ENCODE data around the gene KIF1A. TPM values are rescaled to one million over a fixed set of nuclear protein-coding genes. Genes with fewer than 3 reads are reported as not detected.
"Not testable (repeated sequence)": the region's sequence is repeated elsewhere in the genome, so short reads cannot be mapped to it uniquely, and the experiment has no call there.

The KIF1A gene
- total RNA-seq, 1 experiment from 2014 or later, result not detected

GRCh38 chr2:240848900-240849680, 29.1 kb upstream of the KIF1A start:
- no peaks in the 10 kb centered on the region for H3K79me2 ChIP-seq (ENCODE audit: low read length)
- TF ChIP-seq CTCF (conservative IDR thresholded peaks at IDR 0.05; ENCODE audit: low read depth, low read length) (no peak), EZH2 (IDR thresholded peaks at IDR 0.05; ENCODE audit: low read length, unreplicated experiment) (no peak), EZH2phosphoT487 (IDR thresholded peaks at IDR 0.05; ENCODE audit: borderline replicate concordance, low read length) (no peak)
- peaks cover 8% of the 10 kb centered on the region for H3K27me3 ChIP-seq (ENCODE audit: low read length)
- ATAC-seq (no peak), DNase-seq (no peak)
- no peak overlapping the region for H3K9ac ChIP-seq (ENCODE audit: low read length)
- no peak overlapping the region for H3K4me3 ChIP-seq (ENCODE audit: low read length)
- CTCF ChIA-PET, result interaction anchor here (0.5 kb wide), 1 partner anchor 335 kb away, joined by 3 read pairs; no protein-coding TSS in a partner anchor
- POLR2A ChIA-PET (ENCODE audit: unreplicated experiment), result no interaction called here
- H3K36me3 ChIP-seq (ENCODE audit: low read depth, low read length), result no peaks in the 10 kb centered on the region
- H4K20me1 ChIP-seq (ENCODE audit: low read length), result no peaks in the 10 kb centered on the region
- no peaks in the 10 kb centered on the region; the same call in 1 of the 2 replicates for H3K9me3 ChIP-seq (ENCODE audit: low read length)
- no peaks in the 10 kb centered on the region for H3F3A ChIP-seq (ENCODE audit: low read length, unreplicated experiment)
- H3K4me1 ChIP-seq (ENCODE audit: insufficient read depth, low read length), result no peaks in the 10 kb centered on the region
- H3K4me2 ChIP-seq (ENCODE audit: low read length), result no peak overlapping the region
- intact Hi-C loops (cut with micrococcal nuclease), result no loop called here
- BruUV-seq (replicated peaks), result no TSS peak
- no peak overlapping the region for H3K27ac ChIP-seq (ENCODE audit: low read length)
- no peak overlapping the region for H2AFZ ChIP-seq (ENCODE audit: low read length)
- H3K9me2 ChIP-seq (replicated peaks; ENCODE audit: low read length), result no peaks in the 10 kb centered on the region

- TF ChIP-seq EZH2phosphoT487 (IDR thresholded peaks at IDR 0.05; ENCODE audit: borderline replicate concordance, low read length) (no peak), EZH2 (IDR thresholded peaks at IDR 0.05; ENCODE audit: low read length, unreplicated experiment) (no peak), CTCF (conservative IDR thresholded peaks at IDR 0.05; ENCODE audit: low read depth, low read length) (no peak)
- BruUV-seq (replicated peaks), result no TSS peak
- Histone ChIP-seq H3K27ac (ENCODE audit: low read length) (no peak overlapping the region), H3K4me1 (ENCODE audit: insufficient read depth, low read length) (no peaks in the 10 kb centered on the region), H3K4me2 (ENCODE audit: low read length) (no peak overlapping the region), H3K27me3 (ENCODE audit: low read length) (peaks cover 16% of the 10 kb centered on the region), H4K20me1 (ENCODE audit: low read length) (no peaks in the 10 kb centered on the region), H2AFZ (ENCODE audit: low read length) (no peak overlapping the region), H3F3A (ENCODE audit: low read length, unreplicated experiment) (no peaks in the 10 kb centered on the region), H3K36me3 (ENCODE audit: low read depth, low read length) (no peaks in the 10 kb centered on the region), H3K79me2 (ENCODE audit: low read length) (no peaks in the 10 kb centered on the region), H3K9me2 (replicated peaks; ENCODE audit: low read length) (no peaks in the 10 kb centered on the region), H3K9me3 (ENCODE audit: low read length) (no peaks in the 10 kb centered on the region), H3K4me3 (ENCODE audit: low read length) (no peak overlapping the region), H3K9ac (ENCODE audit: low read length) (no peak overlapping the region)
- ATAC-seq (no peak), DNase-seq (no peak)
- ChIA-PET POLR2A (ENCODE audit: unreplicated experiment) (no interaction called here), CTCF (no interaction called here)
- intact Hi-C loops (cut with micrococcal nuclease), result no loop called here
These were observed 27.8 kb upstream of the KIF1A start for GRCh38 chr2:240847817-240848216.

GRCh38 chr2:240846873-240847595, 27.0 kb upstream of the KIF1A start:
- Histone ChIP-seq H3K4me2 (ENCODE audit: low read length) (no peak overlapping the region), H3K79me2 (ENCODE audit: low read length) (no peaks in the 10 kb centered on the region), H3K9me2 (replicated peaks; ENCODE audit: low read length) (no peaks in the 10 kb centered on the region), H3K27me3 (ENCODE audit: low read length) (peaks cover 16% of the 10 kb centered on the region), H2AFZ (ENCODE audit: low read length) (no peak overlapping the region), H3K9ac (ENCODE audit: low read length) (no peak overlapping the region), H3K4me1 (ENCODE audit: insufficient read depth, low read length) (no peaks in the 10 kb centered on the region), H3K27ac (ENCODE audit: low read length) (no peak overlapping the region), H3F3A (ENCODE audit: low read length, unreplicated experiment) (no peaks in the 10 kb centered on the region), H3K4me3 (ENCODE audit: low read length) (no peak overlapping the region), H3K36me3 (ENCODE audit: low read depth, low read length) (no peaks in the 10 kb centered on the region), H3K9me3 (ENCODE audit: low read length) (no peaks in the 10 kb centered on the region), H4K20me1 (ENCODE audit: low read length) (no peaks in the 10 kb centered on the region)
- no TSS peak for BruUV-seq (replicated peaks)
- intact Hi-C loops (cut with micrococcal nuclease), result no loop called here
- DNase-seq (no peak), ATAC-seq (no peak)
- CTCF ChIA-PET, result no interaction called here
- POLR2A ChIA-PET (ENCODE audit: unreplicated experiment), result no interaction called here
- TF ChIP-seq EZH2phosphoT487 (IDR thresholded peaks at IDR 0.05; ENCODE audit: borderline replicate concordance, low read length) (no peak), CTCF (conservative IDR thresholded peaks at IDR 0.05; ENCODE audit: low read depth, low read length) (no peak)

GRCh38 chr2:240846309-240846708, 26.3 kb upstream of the KIF1A start:
- CTCF ChIA-PET; POLR2A ChIA-PET (ENCODE audit: unreplicated experiment): not testable (repeated sequence)

More at GRCh38 chr2:240846309-240846708, 26.3 kb upstream of the KIF1A start:
- H3F3A ChIP-seq (ENCODE audit: low read length, unreplicated experiment); H3K4me1 ChIP-seq (ENCODE audit: insufficient read depth, low read length); ATAC-seq; H3K4me2 ChIP-seq (ENCODE audit: low read length); H3K27ac ChIP-seq (ENCODE audit: low read length); H3K9me3 ChIP-seq (ENCODE audit: low read length); H4K20me1 ChIP-seq (ENCODE audit: low read length); H3K9ac ChIP-seq (ENCODE audit: low read length); H3K36me3 ChIP-seq (ENCODE audit: low read depth, low read length); H3K4me3 ChIP-seq (ENCODE audit: low read length); H3K9me2 ChIP-seq (replicated peaks; ENCODE audit: low read length); DNase-seq; BruUV-seq (replicated peaks); intact Hi-C loops (cut with micrococcal nuclease); H2AFZ ChIP-seq (ENCODE audit: low read length); H3K79me2 ChIP-seq (ENCODE audit: low read length): not testable (repeated sequence)
- H3K27me3 ChIP-seq (ENCODE audit: low read length), result peaks cover 20% of the 10 kb centered on the region
